SK-N-SH (cell line): ENCODE measurements around the gene RPL39. TPM values are rescaled to one million over a fixed set of nuclear protein-coding genes. Genes with fewer than 3 reads are reported as not detected.

Experiments
- CTCF ChIA-PET: fragments of 300-600, 350-600 bp; formaldehyde crosslinking; extraction: SDS; loops from one replicate; lab custom pipeline; 2021; lab: Yijun Ruan, JAX
- POLR2A ChIA-PET: fragments of 350-600 bp; sonication (Branson Sonifier 250); formaldehyde crosslinking; extraction: SDS; loops from one replicate; lab custom pipeline; 2020; ENCODE audit warnings: antibody characterized with exemption, inconsistent platforms; lab: Yijun Ruan, JAX
- DNase-seq: peaks from one replicate; pipeline ENCODE4 v3.0.0; 2012
- H2AFZ ChIP-seq: fragments of 200-600 bp; sonication (generic); 2 replicates; pipeline ENCODE4 v1.8.1; 2016; ENCODE audit warnings: antibody characterized with exemption, mild to moderate bottlenecking, low read depth
- H3F3A ChIP-seq: fragments of 200-600 bp; sonication (generic); replicated peaks from 2 replicates; pipeline ENCODE3; 2016; ENCODE audit warnings: antibody characterized with exemption, mild to moderate bottlenecking; ENCODE audit not compliant: insufficient read depth
- H3K27ac ChIP-seq, 2 experiments: fragments of 200-500 bp in 1 of 2; fragments of 200-600 bp in 1 of 2; sonication (Bioruptor generic) in 1 of 2; sonication (generic), shearing (Covaris generic) in 1 of 2; 2 replicates each; pipeline versions ENCODE4 v1.5.1 to v1.6.1; 2014 to 2016; ENCODE audit warnings: low read depth in 2 of 2, inconsistent platforms in 1 of 2, low read length in 1 of 2, mild to moderate bottlenecking in 1 of 2, mixed read lengths in 1 of 2
- H3K27me3 ChIP-seq: fragments of 200-600 bp; sonication (generic), shearing (Covaris generic); 2 replicates; pipeline ENCODE4 v1.6.1; 2016; ENCODE audit warnings: mixed run types; ENCODE audit not compliant: insufficient read depth
- H3K36me3 ChIP-seq, 2 experiments: fragments of 200-500 bp in 1 of 2; fragments of 200-600 bp in 1 of 2; sonication (Bioruptor generic) in 1 of 2; sonication (generic) in 1 of 2; replicated peaks in 1 of 2; 2 replicates each; pipeline versions ENCODE3 to v1.5.1; 2014 to 2016; ENCODE audit warnings: low read length in 1 of 2, mild to moderate bottlenecking in 1 of 2; ENCODE audit not compliant: insufficient read depth in 2 of 2, control insufficient read depth in 1 of 2
- H3K4me1 ChIP-seq, 2 experiments: fragments of 200-500 bp in 1 of 2; fragments of 200-600 bp in 1 of 2; sonication (Bioruptor generic) in 1 of 2; sonication (generic), shearing (Covaris generic) in 1 of 2; 2 replicates each; pipeline versions ENCODE4 v1.5.1 to v1.6.1; 2014 to 2016; ENCODE audit warnings: low read depth in 1 of 2, low read length in 1 of 2, mixed run types in 1 of 2; ENCODE audit not compliant: insufficient read depth in 2 of 2, control insufficient read depth in 1 of 2
- H3K4me2 ChIP-seq: fragments of 200-600 bp; sonication (generic), shearing (Covaris generic); 2 replicates; pipeline ENCODE4 v1.6.1; 2017; ENCODE audit warnings: mixed run types
- H3K4me3 ChIP-seq, 2 experiments: fragments of 200-500 bp in 1 of 2; fragments of 200-600 bp in 1 of 2; sonication (Bioruptor generic) in 1 of 2; sonication (generic), shearing (Covaris generic) in 1 of 2; 2 replicates each; pipeline versions ENCODE4 v1.5.1 to v1.8.1; 2014 to 2016; ENCODE audit warnings: low read depth in 2 of 2, inconsistent platforms in 1 of 2, low read length in 1 of 2, mild to moderate bottlenecking in 1 of 2, mixed read lengths in 1 of 2, moderate library complexity in 1 of 2
- H3K79me2 ChIP-seq: fragments of 200-600 bp; sonication (generic); 2 replicates; pipeline ENCODE4 v1.8.1; 2017; ENCODE audit warnings: mild to moderate bottlenecking; ENCODE audit not compliant: insufficient read depth
- H3K9ac ChIP-seq: fragments of 200-600 bp; sonication (generic); 2 replicates; pipeline ENCODE4 v1.6.1; 2017; ENCODE audit warnings: mixed run types
- H3K9me2 ChIP-seq: fragments of 200-600 bp; sonication (generic); 2 replicates; pipeline ENCODE4 v1.6.1; 2017; ENCODE audit warnings: mixed run types
- H3K9me3 ChIP-seq: fragments of 200-600 bp; sonication (generic); 2 replicates; pipeline ENCODE4 v1.6.1; 2017; ENCODE audit warnings: mixed run types, mild to moderate bottlenecking, moderate library complexity
- H4K20me1 ChIP-seq: fragments of 200-600 bp; sonication (generic); 2 replicates; pipeline ENCODE4 v1.6.1; 2017; ENCODE audit warnings: mild to moderate bottlenecking, mixed run types; ENCODE audit not compliant: insufficient read depth
- CHD2 ChIP-seq: fragments of 150-350 bp; IDR thresholded peaks from 2 replicates; pipeline ENCODE4 v1.6.1; 2018; ENCODE audit warnings: low read length; ENCODE audit not compliant: partially characterized antibody
- CTCF ChIP-seq: fragments of 200-600 bp; sonication (generic); IDR thresholded peaks from 2 replicates; pipeline ENCODE4 v1.6.1; 2017; ENCODE audit warnings: antibody characterized with exemption, mild to moderate bottlenecking, moderate library complexity
- EZH2phosphoT487 ChIP-seq: fragments of 200-600 bp; sonication (generic); IDR thresholded peaks from 2 replicates; pipeline ENCODE4 v1.6.1; 2017; ENCODE audit warnings: low read depth, mixed run types, mild to moderate bottlenecking, antibody characterized with exemption, moderate library complexity, borderline replicate concordance
- FOSL2 ChIP-seq: IDR thresholded peaks from 2 replicates; pipeline ENCODE4 v1.4.0; 2012; ENCODE audit warnings: low read depth, mild to moderate bottlenecking, moderate library complexity, borderline replicate concordance
- FOXM1 ChIP-seq: IDR thresholded peaks from 2 replicates; pipeline ENCODE4 v1.4.0; 2012; ENCODE audit warnings: low read depth, mild to moderate bottlenecking
- GATA2 ChIP-seq: sonication (generic); formaldehyde crosslinking; IDR thresholded peaks from 2 replicates; pipeline ENCODE4 v1.5.0; 2020; ENCODE audit warnings: mild to moderate bottlenecking, missing genetic modification reagents
- IRF3 ChIP-seq: fragments of 150-350 bp; IDR thresholded peaks from 2 replicates; pipeline ENCODE4 v1.6.1; 2016; ENCODE audit warnings: mild to moderate bottlenecking, low read depth, low read length
- NFIC ChIP-seq: IDR thresholded peaks from 2 replicates; pipeline ENCODE4 v1.4.0; 2012; ENCODE audit warnings: borderline replicate concordance
- NRF1 ChIP-seq: IDR thresholded peaks from 2 replicates; pipeline ENCODE4 v1.6.1; 2012; ENCODE audit warnings: low read depth, mild to moderate bottlenecking, low read length
- POLR2AphosphoS5 ChIP-seq: IDR thresholded peaks from 2 replicates; pipeline ENCODE4 v1.6.1; 2012; ENCODE audit warnings: low read depth, low read length
- RAD21 ChIP-seq: IDR thresholded peaks from 2 replicates; pipeline ENCODE4 v1.6.1; 2012; ENCODE audit warnings: mild to moderate bottlenecking, low read length
- RCOR1 ChIP-seq: fragments of 150-350 bp; IDR thresholded peaks from 2 replicates; pipeline ENCODE4 v1.6.1; 2017; ENCODE audit warnings: antibody characterized with exemption, low read length
- RFX5 ChIP-seq: IDR thresholded peaks from 2 replicates; pipeline ENCODE4 v1.6.1; 2012; ENCODE audit warnings: mild to moderate bottlenecking, improper control_type of control experiment, low read length
- RXRA ChIP-seq: IDR thresholded peaks from 2 replicates; pipeline ENCODE4 v1.4.0; 2012; ENCODE audit warnings: low read depth, mild to moderate bottlenecking, borderline replicate concordance
- SMC3 ChIP-seq: IDR thresholded peaks from 2 replicates; pipeline ENCODE4 v1.6.1; 2012; ENCODE audit warnings: low read depth, low read length, improper control_type of control experiment
- TAF1 ChIP-seq: IDR thresholded peaks from 2 replicates; pipeline ENCODE4 v1.6.1; 2012; ENCODE audit warnings: low read depth, mild to moderate bottlenecking, low read length, moderate library complexity, borderline replicate concordance
- TEAD4 ChIP-seq: IDR thresholded peaks from 2 replicates; pipeline ENCODE4 v1.4.0; 2012; ENCODE audit warnings: mild to moderate bottlenecking, borderline replicate concordance; ENCODE audit not compliant: insufficient read depth
- USF2 ChIP-seq: fragments of 150-350 bp; IDR thresholded peaks from 2 replicates; pipeline ENCODE4 v1.6.1; 2017; ENCODE audit warnings: antibody characterized with exemption, low read length, low read depth, borderline replicate concordance
- YY1 ChIP-seq: IDR thresholded peaks from 2 replicates; pipeline ENCODE4 v1.4.0; 2012; ENCODE audit warnings: low read depth, mild to moderate bottlenecking
- WGBS: methylation state at CpG from one replicate; pipeline ENCODE4 v1.1.6; 2017; ENCODE audit warnings: low lambda C conversion rate; 5-methylcytosine and 5-hydroxymethylcytosine counted together
- polyA plus RNA-seq, 3 experiments: library from polyadenylated mRNA; depleted of rRNA; stranded (reverse); fragments of >200 nt; gene quantifications; 2 replicates each; pipeline ENCODE4 v1.2.3, GENCODE V29; 2012
- small RNA-seq, 7 experiments: library from RNA; depleted of rRNA; stranded (forward); fragments of <200 nt; gene quantifications; one replicate each; pipeline ENCODE3, GENCODE V24; 2012

RPL39 gene
- polyA plus RNA-seq, 1 of the 3 experiments (the other 2 are of a cell fraction), result 4,443 TPM

GRCh38 chrX:119738742-119739141, 52.7 kb downstream of the RPL39 start:
- no peak for TF ChIP-seq RFX5
- no peak for TF ChIP-seq RAD21
- no peak for TF ChIP-seq GATA2 (CRISPR knock-in tag)
- no peak for TF ChIP-seq YY1
- TF ChIP-seq SMC3, result no peak
- TF ChIP-seq NFIC, result no peak
- no peak for TF ChIP-seq POLR2AphosphoS5
- no peak for TF ChIP-seq EZH2phosphoT487
- no peak for TF ChIP-seq RCOR1
- TF ChIP-seq CHD2, result no peak
- no peak for TF ChIP-seq TEAD4
- TF ChIP-seq FOSL2, result no peak
- no peak for TF ChIP-seq NRF1
- TF ChIP-seq CTCF, result no peak
- no peak for TF ChIP-seq USF2
- no peak for TF ChIP-seq IRF3
- no peak for TF ChIP-seq TAF1
- TF ChIP-seq RXRA, result no peak
- TF ChIP-seq FOXM1, result no peak

More at GRCh38 chrX:119738742-119739141, 52.7 kb downstream of the RPL39 start:
- H4K20me1 ChIP-seq, result no peaks in the 10 kb centered on the region
- H3K9me2 ChIP-seq, result no peaks in the 10 kb centered on the region
- H3K4me2 ChIP-seq, result no peak overlapping the region
- no peak overlapping the region for H2AFZ ChIP-seq
- CTCF ChIA-PET, result interaction anchor here (0.8 to 1.5 kb wide), 3 partner anchors 10 to 70 kb away, joined by 3 to 5 read pairs (median 3); no protein-coding TSS in a partner anchor
- no peak overlapping the region for H3K4me3 ChIP-seq
- DNase-seq, result no peak
- H3K36me3 ChIP-seq, result no peaks in the 10 kb centered on the region
- H3K4me1 ChIP-seq, result peaks cover 4 to 14% of the 10 kb centered on the region in 2 experiments; a peak in 1 of 4 replicates
- WGBS, result 58% methylated on average over 4 of the region's 5 CpGs
- H3K9me3 ChIP-seq, result no peaks in the 10 kb centered on the region
- POLR2A ChIA-PET, result interaction anchor here (1.0 kb wide), 1 partner anchor 53 kb away, joined by 3 read pairs; the partner anchor contains the start of gene RPL39
- H3F3A ChIP-seq, result no peaks in the 10 kb centered on the region
- H3K27me3 ChIP-seq, result peaks cover 16% of the 10 kb centered on the region; the same call in 1 of the 2 replicates
- H3K27ac ChIP-seq, result no peak overlapping the region
- no peak overlapping the region for H3K9ac ChIP-seq
- no peaks in the 10 kb centered on the region for H3K79me2 ChIP-seq

Small RNAs within 50 kb of the gene (small RNA-seq; reads per million reads assigned to genes)
- gene SNORA69, result 0 to 2.4 (median 0.10) reads per million in 7 experiments

Other genes with a start within 250 kb of the RPL39 start
- gene STEEP1, start 226.2 kb downstream of the RPL39 start, polyA plus RNA-seq (2012; rRNA removed), result 19.2 and 22.9 TPM in 2 replicates
- gene UBE2A, start 217.1 kb downstream of the RPL39 start, polyA plus RNA-seq (2012; rRNA removed), result 34.2 and 38.4 TPM in 2 replicates
- 3.2 and 3.7 TPM in 2 replicates for gene NKRF, start 185.2 kb downstream of the RPL39 start, polyA plus RNA-seq (2012; rRNA removed)
- 33.1 and 36.3 TPM in 2 replicates for gene SEPTIN6, start 98.5 kb downstream of the RPL39 start, polyA plus RNA-seq (2012; rRNA removed)
- 0.20 and 0.32 TPM in 2 replicates for gene SOWAHD, start 33.0 kb downstream of the RPL39 start, polyA plus RNA-seq (2012; rRNA removed)
- 8.5 and 8.9 TPM in 2 replicates for gene UPF3B, start 61.3 kb upstream of the RPL39 start, polyA plus RNA-seq (2012; rRNA removed)
- gene RNF113A, start 80.1 kb upstream of the RPL39 start, polyA plus RNA-seq (2012; rRNA removed), result 11.8 and 14.8 TPM in 2 replicates
- gene NDUFA1, start 80.2 kb upstream of the RPL39 start, polyA plus RNA-seq (2012; rRNA removed), result 96.5 and 101 TPM in 2 replicates
- 0.16 and 0.23 TPM in 2 replicates for gene AKAP14, start 104.3 kb upstream of the RPL39 start, polyA plus RNA-seq (2012; rRNA removed)
- 4.1 and 4.2 TPM in 2 replicates for gene NKAP, start 152.1 kb upstream of the RPL39 start, polyA plus RNA-seq (2012; rRNA removed)